K562 (cell line): ENCODE results near the gene TMEM208. TPM values are rescaled to one million over a fixed set of nuclear protein-coding genes. Genes with fewer than 3 reads are reported as not detected.

ENCODE experiments used
- ATAC-seq: fragments of 200-7000 bp; cut with Tn5 transposase; 3 replicates; pipeline ENCODE4 v1.9.1; 2020; ENCODE audit warnings: moderate library complexity
- BruUV-seq: library from RNA; stranded (reverse); fragments of 400-500 nt; replicated peaks from 2 replicates; lab custom pipeline; 2021; lab: Mats Ljungman, UMichigan
- CTCF ChIA-PET: fragments of 300-600 bp; formaldehyde crosslinking; extraction: SDS; loops from one replicate; lab custom pipeline; 2021; ENCODE audit warnings: low intra/inter-chr PET ratio; lab: Yijun Ruan, JAX
- POLR2A ChIA-PET: fragments of 300-600, 350-650 bp; sonication (Branson Sonifier 250); formaldehyde crosslinking; extraction: SDS; loops from one replicate; lab custom pipeline; 2021; ENCODE audit warnings: antibody characterized with exemption, inconsistent platforms; lab: Yijun Ruan, JAX
- DNase-seq, 4 experiments: peaks; one replicate each; pipeline versions ENCODE4 v3.0.0 to v3.0.0-alpha.2; 2011 to 2018; ENCODE audit warnings: low spot score in 3 of 4, mixed read lengths in 3 of 4; ENCODE audit errors: extremely low read depth in 1 of 4
- FAIRE-seq: peaks from 2 replicates; lab custom pipeline; 2011; peaks lifted over from hg19 to GRCh38; lab: Jason Lieb, UNC
- H2AFZ ChIP-seq: 2 replicates; pipeline ENCODE4 v1.6.0; 2011; ENCODE audit warnings: low read depth, low read length, control low read depth, inconsistent platforms
- H3K27ac ChIP-seq: fragments of 200-600 bp; 3 replicates; pipeline ENCODE4 v1.8.0; 2011; ENCODE audit warnings: low read depth, mild to moderate bottlenecking, control low read depth, inconsistent platforms, low read length, moderate library complexity, mixed read lengths; ENCODE audit errors: extremely low read depth
- H3K27me3 ChIP-seq, 2 experiments: fragments of 300-600 bp in 1 of 2; 2 replicates in 1 of 2; 3 replicates in 1 of 2; pipeline versions ENCODE4 v1.6.0 to v1.8.0; 2011; ENCODE audit warnings: inconsistent platforms in 2 of 2, low read length in 2 of 2, mild to moderate bottlenecking in 1 of 2, mixed read lengths in 1 of 2, moderate library complexity in 1 of 2; ENCODE audit not compliant: control insufficient read depth in 2 of 2, insufficient read depth in 2 of 2
- H3K36me3 ChIP-seq: fragments of 300-600 bp; 3 replicates; pipeline ENCODE4 v1.8.0; 2011; ENCODE audit warnings: mild to moderate bottlenecking, low read length, inconsistent platforms; ENCODE audit not compliant: control insufficient read depth, insufficient read depth
- H3K4me1 ChIP-seq, 2 experiments: fragments of 200-600 bp in 1 of 2; replicated peaks in 1 of 2; 2 replicates in 1 of 2; 3 replicates in 1 of 2; pipeline versions ENCODE4 v1.5.1 to v1.8.0; 2011; ENCODE audit warnings: inconsistent platforms in 2 of 2, low read length in 2 of 2, mild to moderate bottlenecking in 1 of 2, mixed read lengths in 1 of 2, moderate library complexity in 1 of 2; ENCODE audit not compliant: control insufficient read depth in 2 of 2, insufficient read depth in 2 of 2
- H3K4me2 ChIP-seq: 2 replicates; pipeline ENCODE4 v1.6.1; 2011; ENCODE audit warnings: low read length, control low read depth, inconsistent platforms, mixed read lengths; ENCODE audit not compliant: insufficient read depth
- H3K4me3 ChIP-seq: fragments of 200-600 bp; sonication (generic), shearing (Covaris generic); 2 replicates; pipeline ENCODE4 v1.5.1; 2016; ENCODE audit warnings: control low read depth, inconsistent platforms
- H3K79me2 ChIP-seq: fragments of 200-600 bp; 3 replicates; pipeline ENCODE4 v1.8.0; 2011; ENCODE audit warnings: low read length, inconsistent platforms; ENCODE audit not compliant: control insufficient read depth, insufficient read depth
- H3K9ac ChIP-seq, 2 experiments: 2 replicates each; pipeline versions ENCODE4 v1.6.0 to v1.6.1; 2011; ENCODE audit warnings: low read depth in 2 of 2, low read length in 2 of 2, control low read depth in 1 of 2, inconsistent platforms in 1 of 2, mild to moderate bottlenecking in 1 of 2, mixed read lengths in 1 of 2; ENCODE audit not compliant: insufficient read depth in 1 of 2
- H3K9me1 ChIP-seq: one replicate; pipeline ENCODE4 v1.6.0; 2011; ENCODE audit warnings: inconsistent platforms, mild to moderate bottlenecking, low read length, moderate library complexity; ENCODE audit not compliant: control insufficient read depth, insufficient read depth
- H3K9me3 ChIP-seq: replicated peaks from 2 replicates; pipeline ENCODE4 v1.5.1; 2011; ENCODE audit warnings: low read depth, low read length, inconsistent platforms; ENCODE audit not compliant: control insufficient read depth, insufficient read depth
- H4K20me1 ChIP-seq: replicated peaks from 2 replicates; pipeline ENCODE4 v1.6.1; 2011; ENCODE audit warnings: low read length, inconsistent platforms, mixed read lengths; ENCODE audit not compliant: control insufficient read depth, insufficient read depth
- SPI1 ChIP-seq: IDR thresholded peaks from 2 replicates; pipeline ENCODE4 v1.6.1; 2011; ENCODE audit warnings: low read depth, low read length, control low read depth, borderline replicate concordance
- WGBS: fragments of 100-300 bp; shearing (Covaris generic); methylation state at CpG from one replicate; pipeline ENCODE4 v1.1.6; 2016; ENCODE audit warnings: low coverage, mixed read lengths; ENCODE audit not compliant: insufficient coverage; ENCODE audit errors: missing lambda C conversion rate; 5-methylcytosine and 5-hydroxymethylcytosine counted together
- in situ Hi-C: fragments of 300-500 bp; cut with MboI; formaldehyde crosslinking; loops from 4 replicates; pipeline ENCODE4 v1.15.0; 2018; ENCODE audit warnings: inconsistent platforms, mixed read lengths
- intact Hi-C: fragments of 100-400 bp; cut with micrococcal nuclease; formaldehyde crosslinking; loops from 2 replicates; pipeline ENCODE4 v1.14.2; 2022
- polyA plus RNA-seq, 8 experiments: library from polyadenylated mRNA; depleted of rRNA in 4 of 8; stranded (reverse) in 5 of 8; unstranded in 3 of 8; fragments of >200 nt; fragmentation: Nextera tagmentation in 2 of 8; fragmentation: Illumina TruSeq in 1 of 8; extraction: Ambion mirVana in 2 of 8; extraction: Trizol in 1 of 8; gene quantifications; 2 replicates each; pipeline versions ENCODE4 v1.2.1 to v1.2.3, GENCODE V29; 2011 to 2014; ENCODE audit warnings: inconsistent platforms in 1 of 8, missing spikeins in 1 of 8
- total RNA-seq, 7 experiments: library from RNA; depleted of rRNA in 6 of 7; stranded (reverse); fragments of >200 nt in 6 of 7; fragmentation: Illumina TruSeq in 2 of 7; extraction: Trizol in 2 of 7; gene quantifications; 2 replicates each; pipeline versions ENCODE4 v1.2.1 to v1.2.3, GENCODE V29; 2011 to 2021; ENCODE audit warnings: low replicate concordance in 1 of 7
- TF ChIP-seq, protein P1 (sequence below): sonication (generic); formaldehyde crosslinking; IDR thresholded peaks from 2 replicates; pipeline ENCODE4 v1.8.1; 2022; ENCODE audit warnings: missing genetic modification reagents

The TMEM208 gene
- total and polyA plus RNA-seq, 9 of the 15 experiments (the other 6 are each of a cell fraction or from before 2014, with no cell fraction given): 31.8 to 239 (median 54.3) TPM

DNA sequence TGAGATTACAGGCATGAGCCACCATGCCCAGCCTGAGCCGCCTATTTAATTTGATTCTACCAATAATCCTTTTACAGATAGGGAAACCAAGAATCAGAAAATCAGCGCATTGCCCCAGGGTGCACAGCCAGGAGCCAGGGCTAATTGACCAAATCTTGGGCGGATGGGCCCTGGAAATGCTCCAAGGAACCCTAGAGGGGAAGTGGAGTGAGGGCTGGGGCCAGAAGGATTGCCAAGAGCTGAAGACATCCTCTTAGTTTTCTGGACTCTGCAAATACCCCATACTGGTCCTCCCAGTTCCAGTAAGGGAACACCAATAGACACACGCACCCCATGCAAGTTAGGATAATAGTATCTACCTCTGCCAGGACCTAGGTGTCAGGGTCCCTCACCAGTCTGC is 16.6 kb downstream of the TMEM208 start:
- H3K27me3 ChIP-seq: no peaks in the 10 kb centered on the region
- peak overlapping the region; percentile 68; the same call in 2 of the 3 replicates for H3K27ac ChIP-seq
- H3K4me1 ChIP-seq: peaks cover 67 to 76% of the 10 kb centered on the region in 2 experiments
- no peak overlapping the region for H2AFZ ChIP-seq
- H3K9me3 ChIP-seq: no peaks in the 10 kb centered on the region
- WGBS: 55% methylated on average over 4 of the region's 4 CpGs
- intact Hi-C loops: loop anchor here (10.0 kb wide), 1 partner anchor 269 kb away; no protein-coding TSS in a partner anchor
- peaks cover 46% of the 10 kb centered on the region; the same call in 2 of the 3 replicates for H3K36me3 ChIP-seq
- POLR2A ChIA-PET: interaction anchor here (0.6 to 1.8 kb wide), 4 partner anchors 22 to 185 kb away, joined by 3 to 7 read pairs (median 5); partner anchors contain the start of gene ELMO3
- TF ChIP-seq SPI1: peak; percentile 76; the same call in 1 of the 2 replicates
- TF ChIP-seq, protein P1, sequence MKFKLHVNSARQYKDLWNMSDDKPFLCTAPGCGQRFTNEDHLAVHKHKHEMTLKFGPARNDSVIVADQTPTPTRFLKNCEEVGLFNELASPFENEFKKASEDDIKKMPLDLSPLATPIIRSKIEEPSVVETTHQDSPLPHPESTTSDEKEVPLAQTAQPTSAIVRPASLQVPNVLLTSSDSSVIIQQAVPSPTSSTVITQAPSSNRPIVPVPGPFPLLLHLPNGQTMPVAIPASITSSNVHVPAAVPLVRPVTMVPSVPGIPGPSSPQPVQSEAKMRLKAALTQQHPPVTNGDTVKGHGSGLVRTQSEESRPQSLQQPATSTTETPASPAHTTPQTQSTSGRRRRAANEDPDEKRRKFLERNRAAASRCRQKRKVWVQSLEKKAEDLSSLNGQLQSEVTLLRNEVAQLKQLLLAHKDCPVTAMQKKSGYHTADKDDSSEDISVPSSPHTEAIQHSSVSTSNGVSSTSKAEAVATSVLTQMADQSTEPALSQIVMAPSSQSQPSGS (CRISPR knock-in tag): no peak
- no peak for ATAC-seq
- CTCF ChIA-PET: no interaction called here
- no peak for FAIRE-seq
- in situ Hi-C loops: no loop called here
- peaks cover 86% of the 10 kb centered on the region for H3K79me2 ChIP-seq
- BruUV-seq: no TSS peak
- no peak overlapping the region for H3K4me3 ChIP-seq
- H3K4me2 ChIP-seq: peak overlapping the region; percentile 91; the same call in 1 of the 2 replicates
- no peaks in the 10 kb centered on the region for H4K20me1 ChIP-seq
- no peak for DNase-seq
- peak overlapping the region; percentile 27 to 96; a peak in 2 of 4 replicates for H3K9ac ChIP-seq
- H3K9me1 ChIP-seq: no peaks in the 10 kb centered on the region
